K562 (cell line): Measurements from ENCODE around the gene WIPF3. TPM values are rescaled to one million over a fixed set of nuclear protein-coding genes. Genes with fewer than 3 reads are reported as not detected.

ENCODE experiments used
- ATAC-seq: fragments of 200-7000 bp; cut with Tn5 transposase; 3 replicates; pipeline ENCODE4 v1.9.1; 2020; ENCODE audit warnings: moderate library complexity
- BruUV-seq: library from RNA; stranded (reverse); fragments of 400-500 nt; replicated peaks from 2 replicates; lab custom pipeline; 2021; lab: Mats Ljungman, UMichigan
- CTCF ChIA-PET: fragments of 300-600 bp; formaldehyde crosslinking; extraction: SDS; loops from one replicate; lab custom pipeline; 2021; ENCODE audit warnings: low intra/inter-chr PET ratio; lab: Yijun Ruan, JAX
- POLR2A ChIA-PET: fragments of 300-600, 350-650 bp; sonication (Branson Sonifier 250); formaldehyde crosslinking; extraction: SDS; loops from one replicate; lab custom pipeline; 2021; ENCODE audit warnings: antibody characterized with exemption, inconsistent platforms; lab: Yijun Ruan, JAX
- DNase-seq, 4 experiments: peaks; one replicate each; pipeline versions ENCODE4 v3.0.0 to v3.0.0-alpha.2; 2011 to 2018; ENCODE audit warnings: low spot score in 3 of 4, mixed read lengths in 3 of 4; ENCODE audit errors: extremely low read depth in 1 of 4
- FAIRE-seq: peaks from 2 replicates; lab custom pipeline; 2011; peaks lifted over from hg19 to GRCh38; lab: Jason Lieb, UNC
- H2AFZ ChIP-seq: 2 replicates; pipeline ENCODE4 v1.6.0; 2011; ENCODE audit warnings: low read depth, low read length, control low read depth, inconsistent platforms
- H3K27ac ChIP-seq: fragments of 200-600 bp; 3 replicates; pipeline ENCODE4 v1.8.0; 2011; ENCODE audit warnings: low read depth, mild to moderate bottlenecking, control low read depth, inconsistent platforms, low read length, moderate library complexity, mixed read lengths; ENCODE audit errors: extremely low read depth
- H3K27me3 ChIP-seq, 2 experiments: fragments of 300-600 bp in 1 of 2; 2 replicates in 1 of 2; 3 replicates in 1 of 2; pipeline versions ENCODE4 v1.6.0 to v1.8.0; 2011; ENCODE audit warnings: inconsistent platforms in 2 of 2, low read length in 2 of 2, mild to moderate bottlenecking in 1 of 2, mixed read lengths in 1 of 2, moderate library complexity in 1 of 2; ENCODE audit not compliant: control insufficient read depth in 2 of 2, insufficient read depth in 2 of 2
- H3K36me3 ChIP-seq: fragments of 300-600 bp; 3 replicates; pipeline ENCODE4 v1.8.0; 2011; ENCODE audit warnings: mild to moderate bottlenecking, low read length, inconsistent platforms; ENCODE audit not compliant: control insufficient read depth, insufficient read depth
- H3K4me1 ChIP-seq, 2 experiments: fragments of 200-600 bp in 1 of 2; replicated peaks in 1 of 2; 2 replicates in 1 of 2; 3 replicates in 1 of 2; pipeline versions ENCODE4 v1.5.1 to v1.8.0; 2011; ENCODE audit warnings: inconsistent platforms in 2 of 2, low read length in 2 of 2, mild to moderate bottlenecking in 1 of 2, mixed read lengths in 1 of 2, moderate library complexity in 1 of 2; ENCODE audit not compliant: control insufficient read depth in 2 of 2, insufficient read depth in 2 of 2
- H3K4me2 ChIP-seq: 2 replicates; pipeline ENCODE4 v1.6.1; 2011; ENCODE audit warnings: low read length, control low read depth, inconsistent platforms, mixed read lengths; ENCODE audit not compliant: insufficient read depth
- H3K4me3 ChIP-seq: fragments of 200-600 bp; sonication (generic), shearing (Covaris generic); 2 replicates; pipeline ENCODE4 v1.5.1; 2016; ENCODE audit warnings: control low read depth, inconsistent platforms
- H3K79me2 ChIP-seq: fragments of 200-600 bp; 3 replicates; pipeline ENCODE4 v1.8.0; 2011; ENCODE audit warnings: low read length, inconsistent platforms; ENCODE audit not compliant: control insufficient read depth, insufficient read depth
- H3K9ac ChIP-seq, 2 experiments: 2 replicates each; pipeline versions ENCODE4 v1.6.0 to v1.6.1; 2011; ENCODE audit warnings: low read depth in 2 of 2, low read length in 2 of 2, control low read depth in 1 of 2, inconsistent platforms in 1 of 2, mild to moderate bottlenecking in 1 of 2, mixed read lengths in 1 of 2; ENCODE audit not compliant: insufficient read depth in 1 of 2
- H3K9me1 ChIP-seq: one replicate; pipeline ENCODE4 v1.6.0; 2011; ENCODE audit warnings: inconsistent platforms, mild to moderate bottlenecking, low read length, moderate library complexity; ENCODE audit not compliant: control insufficient read depth, insufficient read depth
- H3K9me3 ChIP-seq: replicated peaks from 2 replicates; pipeline ENCODE4 v1.5.1; 2011; ENCODE audit warnings: low read depth, low read length, inconsistent platforms; ENCODE audit not compliant: control insufficient read depth, insufficient read depth
- H4K20me1 ChIP-seq: replicated peaks from 2 replicates; pipeline ENCODE4 v1.6.1; 2011; ENCODE audit warnings: low read length, inconsistent platforms, mixed read lengths; ENCODE audit not compliant: control insufficient read depth, insufficient read depth
- CBFA2T2 ChIP-seq: fragments of 450-650 bp; conservative IDR thresholded peaks from 2 replicates; pipeline ENCODE4 v1.6.1; 2017; ENCODE audit warnings: mild to moderate bottlenecking
- CLOCK ChIP-seq: fragments of 250-450 bp; sonication (Bioruptor Pico); IDR thresholded peaks from 2 replicates; pipeline ENCODE4 v1.4.0; 2020; ENCODE audit warnings: mild to moderate bottlenecking, moderate library complexity, borderline replicate concordance
- DIDO1 ChIP-seq: fragments of 450-650 bp; IDR thresholded peaks from 2 replicates; pipeline ENCODE4 v1.6.1; 2016; ENCODE audit warnings: low read depth, missing biosample characterization, missing genetic modification characterization
- HDAC3 ChIP-seq: fragments of 450-650 bp; IDR thresholded peaks from 2 replicates; pipeline ENCODE4 v1.6.1; 2018; ENCODE audit warnings: borderline replicate concordance, mild to moderate bottlenecking, moderate library complexity; ENCODE audit not compliant: partially characterized antibody
- MAZ ChIP-seq, 2 experiments: fragments of 450-650 bp in 1 of 2; sonication (generic) in 1 of 2; formaldehyde crosslinking; IDR thresholded peaks in 1 of 2; conservative IDR thresholded peaks in 1 of 2; 2 replicates each; pipeline versions ENCODE4 v1.4.0 to v1.5.0; 2020; ENCODE audit warnings: mild to moderate bottlenecking in 1 of 2, missing genetic modification reagents in 1 of 2
- NFE2L1 ChIP-seq: fragments of 450-650 bp; IDR thresholded peaks from 2 replicates; pipeline ENCODE4 v1.6.1; 2016; ENCODE audit warnings: missing genetic modification characterization, low read depth, mild to moderate bottlenecking, missing compliant biosample characterization, moderate library complexity, borderline replicate concordance
- TEAD4 ChIP-seq, 2 experiments: sonication (generic) in 1 of 2; formaldehyde crosslinking in 1 of 2; IDR thresholded peaks; 2 replicates each; pipeline versions ENCODE4 v1.6.1 to v1.8.0; 2012 to 2022; ENCODE audit warnings: borderline replicate concordance in 1 of 2, inconsistent platforms in 1 of 2, low read length in 1 of 2, mild to moderate bottlenecking in 1 of 2, missing genetic modification reagents in 1 of 2
- in situ Hi-C: fragments of 300-500 bp; cut with MboI; formaldehyde crosslinking; loops from 4 replicates; pipeline ENCODE4 v1.15.0; 2018; ENCODE audit warnings: inconsistent platforms, mixed read lengths
- intact Hi-C: fragments of 100-400 bp; cut with micrococcal nuclease; formaldehyde crosslinking; loops from 2 replicates; pipeline ENCODE4 v1.14.2; 2022
- polyA plus RNA-seq, 8 experiments: library from polyadenylated mRNA; depleted of rRNA in 4 of 8; stranded (reverse) in 5 of 8; unstranded in 3 of 8; fragments of >200 nt; fragmentation: Nextera tagmentation in 2 of 8; fragmentation: Illumina TruSeq in 1 of 8; extraction: Ambion mirVana in 2 of 8; extraction: Trizol in 1 of 8; gene quantifications; 2 replicates each; pipeline versions ENCODE4 v1.2.1 to v1.2.3, GENCODE V29; 2011 to 2014; ENCODE audit warnings: inconsistent platforms in 1 of 8, missing spikeins in 1 of 8
- total RNA-seq, 7 experiments: library from RNA; depleted of rRNA in 6 of 7; stranded (reverse); fragments of >200 nt in 6 of 7; fragmentation: Illumina TruSeq in 2 of 7; extraction: Trizol in 2 of 7; gene quantifications; 2 replicates each; pipeline versions ENCODE4 v1.2.1 to v1.2.3, GENCODE V29; 2011 to 2021; ENCODE audit warnings: low replicate concordance in 1 of 7

The WIPF3 gene
- total and polyA plus RNA-seq, 9 of the 15 experiments (the other 6 are each of a cell fraction or from before 2014, with no cell fraction given) = 0.18 to 3.2 (median 1.7) TPM

- H3K9me3 ChIP-seq = peaks cover 4% of the 10 kb centered on the region; the same call in 1 of the 2 replicates
- no peak overlapping the region for H3K9ac ChIP-seq
- DNase-seq = no peak
- peaks cover 3% of the 10 kb centered on the region; the same call in 1 of the 2 replicates for H4K20me1 ChIP-seq
- H2AFZ ChIP-seq = no peak overlapping the region
- no peak for ATAC-seq
- ChIA-PET CTCF (no interaction called here), POLR2A (no interaction called here)
- no peak overlapping the region for H3K27ac ChIP-seq
- in situ Hi-C loops = no loop called here
- intact Hi-C loops = no loop called here
- no peak overlapping the region for H3K4me2 ChIP-seq
- H3K9me1 ChIP-seq = no peaks in the 10 kb centered on the region
- H3K27me3 ChIP-seq = peaks cover 0 to 5% of the 10 kb centered on the region in 2 experiments; a peak in 1 of 5 replicates
- H3K36me3 ChIP-seq = no peaks in the 10 kb centered on the region
- no peak for FAIRE-seq
- no TSS peak for BruUV-seq
- no peaks in the 10 kb centered on the region for H3K79me2 ChIP-seq
- H3K4me3 ChIP-seq = no peak overlapping the region
- H3K4me1 ChIP-seq = peaks cover 0 to 5% of the 10 kb centered on the region in 2 experiments; a peak in 3 of 5 replicates
- TF ChIP-seq TEAD4 (IDR thresholded peaks at IDR 0.05; ENCODE audit: low read length) (peak; percentile 39; the same call in 1 of the 2 replicates), TEAD4 (CRISPR knock-in tag; IDR thresholded peaks at IDR 0.05; ENCODE audit: borderline replicate concordance) (no peak), MAZ (CRISPR knock-in tag; conservative IDR thresholded peaks at IDR 0.05 in 1 of 2, IDR thresholded peaks at IDR 0.05 in 1 of 2) (no peak), HDAC3 (no peak), NFE2L1 (no peak), DIDO1 (tag) (no peak), CLOCK (no peak), CBFA2T2 (peak; percentile 38; the same call in 1 of the 2 replicates)
These were observed 20.6 kb downstream of the WIPF3 start for GRCh38 chr7:29826904-29827303.
